Measurements from ENCODE around the gene ANKRD22.
"Not testable (repeated sequence)": the region's sequence is repeated elsewhere in the genome, so short reads cannot be mapped to it uniquely, and the experiment has no call there.

Gene ANKRD22

DNA sequence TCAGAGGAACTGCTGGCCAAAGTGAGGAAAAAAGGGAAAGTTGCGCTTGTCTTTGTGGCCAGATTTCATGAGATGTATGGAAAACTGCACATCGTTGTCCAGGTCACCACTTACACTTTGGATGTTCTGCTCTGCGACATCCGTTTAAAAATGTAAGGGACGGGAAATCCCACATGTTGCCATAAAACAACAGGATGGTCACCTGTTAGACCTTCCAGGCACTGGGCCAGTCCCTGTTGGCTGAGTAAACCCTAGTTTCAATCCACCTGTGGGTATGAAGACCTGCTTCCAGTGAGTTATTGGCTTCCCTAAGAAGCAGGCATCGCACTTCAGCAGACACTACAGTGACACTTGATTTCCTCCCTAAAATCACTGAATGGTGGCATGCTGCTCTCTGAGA lies 25.7 kb upstream of the ANKRD22 start:
- DNase-seq, result no peak

- no peak for DNase-seq
Measured at GRCh38 chr10:88875081-88875480, 23.4 kb upstream of the ANKRD22 start.

- DNase-seq, result no peak
Measured at GRCh38 chr10:88874281-88874680, 22.6 kb upstream of the ANKRD22 start.

GRCh38 chr10:88873757-88874156 lies 22.1 kb upstream of the ANKRD22 start:
- DNase-seq, result no peak

- DNase-seq, result no peak
Measured at GRCh38 chr10:88870089-88870488, 18.4 kb upstream of the ANKRD22 start.

DNA sequence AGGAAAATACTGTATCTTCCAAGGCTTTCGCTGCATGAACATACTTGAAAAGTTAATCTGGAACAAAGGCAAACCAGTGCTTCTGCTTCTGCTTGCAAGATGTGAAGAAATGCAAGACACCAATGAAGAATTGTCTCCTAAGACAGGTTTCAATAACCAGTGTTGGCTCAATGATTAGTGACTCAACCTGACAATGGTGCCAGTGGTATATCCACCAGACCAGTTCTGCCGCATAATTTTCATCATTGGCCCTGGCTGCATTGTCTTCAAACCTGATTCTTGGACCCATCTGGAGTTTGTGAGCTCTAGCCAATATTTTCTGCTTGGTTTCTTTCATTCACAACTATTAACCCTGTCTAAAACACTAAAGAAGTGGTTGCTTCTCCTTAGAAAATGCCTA lies 14.8 kb upstream of the ANKRD22 start:
- no peak for DNase-seq

GRCh38 chr10:88865281-88865876 lies 13.7 kb upstream of the ANKRD22 start:
- DNase-seq, result no peak

DNA sequence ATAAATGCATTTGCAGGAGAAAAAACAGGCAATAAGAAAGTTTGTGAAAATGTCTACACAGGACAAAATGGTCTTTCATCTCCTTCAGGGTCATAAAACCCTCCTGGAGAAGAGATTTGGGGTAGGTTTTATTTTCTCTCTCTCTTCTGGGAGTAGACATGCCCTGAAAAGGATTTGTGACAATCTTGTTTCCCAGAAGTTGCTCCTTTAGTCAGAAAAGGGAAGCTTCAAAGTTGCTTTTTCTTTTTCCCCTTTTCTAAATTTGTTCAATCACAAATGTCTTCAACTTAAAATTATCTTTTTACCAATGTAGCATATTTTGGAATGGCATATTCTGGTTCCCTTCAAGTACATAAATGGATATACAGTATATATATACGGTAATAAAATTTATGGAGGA lies 9.4 kb upstream of the ANKRD22 start:
- no peak for DNase-seq

DNA sequence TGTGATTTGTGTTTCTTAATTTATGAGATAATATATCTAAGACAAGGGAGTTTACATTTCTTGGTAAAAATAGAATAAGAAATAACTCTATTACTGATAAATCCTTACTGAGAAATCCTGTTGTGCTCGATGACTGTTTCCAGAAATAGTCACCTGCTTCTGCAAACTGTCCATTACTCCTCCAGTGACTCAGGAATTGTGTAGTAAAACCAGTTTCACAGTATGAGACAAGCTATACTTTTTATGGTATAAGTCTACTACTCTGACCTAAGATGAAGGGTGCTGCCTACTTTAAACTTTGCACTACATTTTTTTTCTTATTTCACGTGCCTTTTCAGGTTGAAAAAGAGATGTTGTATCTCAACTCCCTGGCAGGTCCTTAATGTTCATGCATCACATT lies 6.8 kb upstream of the ANKRD22 start:
- no peak for DNase-seq

GRCh38 chr10:88857831-88858230 lies 6.2 kb upstream of the ANKRD22 start:
- no peak for DNase-seq

DNA sequence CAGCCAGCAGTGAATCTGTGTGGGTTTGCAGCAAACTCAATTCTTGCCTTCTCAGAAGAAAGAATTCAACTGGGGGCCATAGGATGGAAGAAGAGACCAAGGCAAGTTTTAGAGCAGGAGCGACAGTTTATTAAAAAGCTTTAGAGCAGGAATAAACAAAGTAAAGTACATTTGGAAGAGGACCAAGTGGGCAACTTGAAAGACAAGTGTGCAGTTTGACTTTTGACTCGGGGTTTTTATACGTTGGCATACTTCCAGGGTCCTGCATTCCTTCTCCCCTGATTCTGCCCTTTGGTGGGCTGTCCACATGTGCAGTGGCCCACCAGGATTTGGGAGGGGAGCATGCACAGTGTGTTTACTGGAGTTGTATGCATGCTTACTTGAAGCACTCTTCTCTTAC lies 3.0 kb upstream of the ANKRD22 start:
- no peak for DNase-seq

- DNase-seq, result no peak
Measured at GRCh38 chr10:88853155-88853881, 1.7 kb upstream of the ANKRD22 start.

- no peak for DNase-seq
Measured at GRCh38 chr10:88852327-88852726, 683 bp upstream of the ANKRD22 start.

DNA sequence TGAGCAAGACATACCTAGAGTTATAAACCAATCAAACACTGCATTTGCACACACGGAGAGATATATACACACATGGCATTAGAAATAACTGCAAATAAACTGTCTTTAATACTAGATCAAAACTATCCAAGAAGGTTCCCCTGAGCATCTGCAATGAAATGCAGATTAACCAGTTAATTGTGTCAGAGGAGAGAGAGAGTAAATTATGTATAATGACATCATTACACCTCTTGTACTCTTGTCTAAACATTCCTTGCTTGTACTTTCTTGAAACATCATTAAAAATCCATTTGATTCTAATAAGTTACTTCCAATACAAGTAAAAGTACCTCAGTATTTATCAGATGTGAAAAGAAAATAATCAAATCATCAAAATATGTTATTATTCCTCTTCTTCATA lies 932 bp downstream of the ANKRD22 start:
- no peak for DNase-seq

- DNase-seq, result no peak
Measured at GRCh38 chr10:88849234-88849633, 2.4 kb downstream of the ANKRD22 start.

GRCh38 chr10:88848499-88848898 lies 3.1 kb downstream of the ANKRD22 start:
- no peak for DNase-seq

DNA sequence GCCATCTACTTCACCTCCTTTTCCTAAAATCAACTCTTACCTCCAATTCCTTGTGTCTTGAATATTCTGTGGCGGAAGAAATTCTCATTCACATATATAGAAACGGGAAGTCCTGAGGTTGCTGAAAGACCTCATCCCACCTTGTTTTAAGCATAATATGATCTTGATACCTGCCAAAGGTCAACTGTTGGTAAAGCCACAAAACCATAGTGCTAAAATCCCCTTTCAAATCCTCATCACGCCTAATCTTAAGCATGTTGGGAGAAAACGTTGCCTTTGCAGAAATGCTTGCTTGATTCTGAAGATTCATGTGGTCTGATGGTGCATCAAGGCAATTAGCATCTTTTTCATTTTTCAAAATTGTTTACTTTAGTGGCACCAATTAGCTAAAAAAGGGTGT lies 8.5 kb downstream of the ANKRD22 start:
- DNase-seq, result no peak

DNA sequence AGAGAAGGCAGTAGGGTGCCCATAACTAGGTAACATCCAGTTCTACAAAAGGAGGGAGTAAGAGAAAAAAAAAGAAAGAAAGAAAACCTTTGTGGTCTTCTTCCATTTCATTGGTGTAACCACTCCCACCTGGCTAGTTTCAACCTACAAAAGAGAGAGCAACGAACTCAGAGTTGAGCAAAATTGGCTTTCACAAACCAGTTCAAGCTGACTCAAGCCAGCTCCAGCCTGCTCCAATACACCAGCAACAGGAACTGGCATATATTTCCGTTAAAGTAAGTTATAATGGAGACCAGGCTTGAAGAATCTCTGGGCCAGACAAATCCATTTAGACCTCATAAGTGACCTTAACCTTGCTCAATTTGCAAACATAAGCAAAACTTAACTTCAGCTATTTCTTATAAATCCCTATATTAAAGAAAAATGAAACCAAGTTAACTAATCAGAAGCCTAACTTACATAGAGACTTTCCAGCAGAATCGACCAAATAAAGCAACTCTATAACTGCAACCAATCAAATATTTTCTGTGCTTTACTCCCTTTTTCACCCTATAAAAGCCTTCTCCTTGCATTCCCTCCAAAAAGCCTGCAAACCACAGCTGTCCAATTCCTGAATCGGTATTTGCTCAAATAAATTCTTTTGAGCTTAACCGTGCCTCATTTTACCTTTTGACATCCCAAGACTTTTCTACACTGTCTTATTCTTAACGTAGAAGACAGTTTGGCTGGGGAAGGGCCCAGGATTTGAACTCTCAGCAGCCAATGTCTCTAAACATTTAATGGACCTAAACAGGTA lies 10.1 kb downstream of the ANKRD22 start:
- DNase-seq, result no peak

- DNase-seq, result no peak
Measured at GRCh38 chr10:88840881-88841280, 10.8 kb downstream of the ANKRD22 start.

DNA sequence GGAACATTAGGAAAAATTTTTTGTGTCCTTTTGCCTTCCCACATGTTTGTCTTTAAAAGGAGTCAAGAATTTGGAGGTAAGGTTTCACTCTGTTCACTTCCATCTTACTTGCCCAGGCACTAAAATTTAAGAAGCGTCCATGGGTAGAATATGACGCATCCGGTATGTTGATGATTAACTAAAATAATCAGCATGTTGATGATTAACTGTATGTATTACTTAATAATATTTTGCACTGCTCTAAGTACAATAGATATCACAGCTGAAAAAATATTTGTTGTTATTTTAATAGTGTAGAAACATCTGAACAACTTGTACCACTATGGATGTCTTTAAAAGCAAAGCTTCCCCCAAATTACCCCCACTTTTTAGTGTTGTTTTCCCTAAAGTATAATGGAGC lies 11.5 kb downstream of the ANKRD22 start:
- no peak for DNase-seq

GRCh38 chr10:88838766-88839350 lies 12.8 kb downstream of the ANKRD22 start:
- no peak for DNase-seq

DNA sequence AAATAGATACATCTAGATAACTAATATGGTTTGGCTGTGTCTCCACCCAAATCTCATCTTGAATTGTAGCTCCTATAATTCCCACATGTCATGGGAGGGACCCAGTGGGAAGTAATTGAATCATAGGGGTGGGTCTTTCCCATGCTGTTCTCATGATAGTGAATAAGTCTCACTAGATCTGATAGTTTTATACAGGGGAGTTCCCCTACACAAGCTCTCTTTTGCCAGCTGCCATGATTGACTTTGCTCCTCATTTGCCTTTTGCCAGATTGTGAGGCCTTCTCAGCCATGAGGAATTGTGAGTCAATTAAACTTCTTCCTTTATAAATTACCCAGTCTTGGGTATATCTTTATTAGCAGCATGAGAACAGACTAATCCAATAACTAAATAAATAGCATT lies 14.0 kb downstream of the ANKRD22 start:
- not testable (repeated sequence) for DNase-seq

DNA sequence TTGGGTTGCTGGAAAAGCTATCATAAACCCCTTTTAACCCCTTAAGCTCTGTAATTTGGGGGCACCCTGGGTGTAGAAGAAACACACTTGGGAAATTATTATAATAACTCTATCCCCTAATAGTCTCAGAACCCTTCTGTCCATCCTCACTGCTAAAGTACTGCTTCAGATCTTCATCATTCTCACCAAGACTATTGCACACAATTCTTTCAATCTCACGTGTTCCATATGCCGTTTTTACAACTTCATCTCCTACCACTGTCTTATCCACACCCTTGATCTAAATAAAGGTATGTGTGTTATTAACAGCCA lies 15.8 kb downstream of the ANKRD22 start:
- no peak for DNase-seq

Measured in CD4-positive, alpha-beta T cell treated with Interleukin-1 beta for 1 hour (primary cell).